Endometrium (tissue), 2 donors: ENCODE measurements around the gene NR2F1.

ENCODE experiments used
- FAIRE-seq: peaks from 2 replicates; lab custom pipeline; 2012; peaks lifted over from hg19 to GRCh38; lab: Jason Lieb, UNC
- donor health status: control.
- donor health status: control.

The NR2F1 gene

GRCh38 chr5:93577854-93578812, 4.9 kb upstream of the NR2F1 start:
- no peak for FAIRE-seq

- FAIRE-seq, result no peak
Observed at GRCh38 chr5:93578813-93579691, 4.0 kb upstream of the NR2F1 start.

DNA sequence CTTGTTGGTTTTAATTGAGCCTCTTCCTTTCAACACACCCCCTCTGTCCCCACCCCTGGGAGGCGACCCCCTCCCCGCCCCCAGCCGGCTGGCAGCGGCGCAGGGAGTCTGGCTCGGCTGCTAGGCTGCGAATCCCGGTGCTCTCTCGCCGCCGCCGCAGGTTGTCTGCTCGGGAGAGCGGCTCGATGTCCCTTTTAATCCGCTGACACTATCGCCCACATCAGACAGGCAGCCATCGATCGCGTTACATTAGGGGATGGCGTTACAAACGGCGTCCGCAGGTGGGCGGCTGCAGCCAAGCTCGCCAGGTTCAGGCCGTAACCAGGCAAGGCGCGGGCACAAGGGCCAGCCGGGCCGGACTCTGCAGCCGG, 3.3 kb upstream of the NR2F1 start:
- FAIRE-seq, result no peak

DNA sequence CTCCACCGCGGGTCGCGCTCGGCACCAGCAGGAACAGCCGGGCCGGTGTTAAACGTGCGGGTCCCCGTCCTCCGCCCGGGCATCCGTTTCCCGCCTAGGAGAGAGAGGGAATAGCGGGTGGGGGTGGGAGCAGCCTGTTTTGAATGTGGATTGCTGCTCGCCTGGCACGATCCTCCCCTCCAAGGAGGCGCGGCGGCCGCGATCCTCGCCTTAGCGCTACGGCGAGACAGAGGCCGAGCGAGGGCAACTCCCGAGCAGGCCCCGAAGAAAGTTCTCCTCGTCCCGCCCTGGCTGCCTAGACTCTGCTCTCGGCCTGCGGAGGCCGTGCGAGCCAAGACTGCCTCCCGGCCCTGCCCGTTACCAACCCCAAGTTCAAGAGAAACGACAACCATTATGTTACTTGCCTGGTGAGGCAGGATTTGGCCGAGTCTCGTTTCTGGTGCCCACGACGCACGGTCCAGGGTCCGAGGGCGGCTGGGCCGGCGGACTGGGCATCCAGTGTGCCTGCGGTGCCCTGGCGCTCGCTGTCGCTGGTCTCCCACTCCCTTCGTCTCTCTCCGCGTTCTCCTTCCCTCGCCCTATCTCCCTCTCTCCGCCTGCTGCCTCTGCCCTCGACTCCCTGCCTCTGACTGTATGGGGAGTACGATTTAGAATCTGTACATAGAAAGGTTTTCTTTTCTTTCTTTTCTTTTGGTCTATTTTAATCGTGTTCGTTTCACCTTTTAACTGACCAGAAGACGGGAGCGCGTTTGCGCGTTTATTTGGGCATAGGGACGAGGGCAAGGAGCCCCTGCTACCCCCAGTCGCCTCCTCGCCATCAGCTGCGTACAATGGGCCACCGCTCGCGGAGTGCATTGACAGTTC, 2.7 kb upstream of the NR2F1 start:
- FAIRE-seq, result no peak

DNA sequence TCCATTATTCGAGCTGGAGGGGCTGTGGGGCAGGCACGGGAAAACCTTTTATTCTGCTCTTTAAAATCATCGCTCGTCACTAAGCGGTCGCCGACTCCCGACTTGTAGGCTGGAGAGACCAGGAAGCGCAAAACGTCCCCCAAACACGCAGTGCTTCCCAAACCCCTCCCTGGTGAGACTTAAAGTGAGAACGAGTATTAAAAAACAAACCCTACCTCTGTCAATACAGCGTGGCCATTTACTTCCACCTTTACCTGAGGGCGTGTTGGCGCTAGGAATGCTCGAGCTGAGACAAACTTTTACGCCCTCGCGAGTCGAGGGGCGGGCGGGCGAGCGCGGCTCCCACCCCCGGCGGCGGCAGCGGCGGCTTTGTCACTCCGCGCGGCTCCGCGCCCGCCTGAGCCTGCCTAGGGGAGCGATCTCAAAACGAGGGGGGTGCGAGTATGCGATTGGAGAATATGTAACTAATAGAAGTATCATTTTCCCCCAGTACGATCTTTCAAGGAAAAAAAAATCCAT, 2.0 kb upstream of the NR2F1 start, which contains the start of gene NR2F1-AS1:
Gene NR2F1-AS1 (minus strand): TSS at position 293 of the 519 bp plus-strand sequence.
- no peak for FAIRE-seq

DNA sequence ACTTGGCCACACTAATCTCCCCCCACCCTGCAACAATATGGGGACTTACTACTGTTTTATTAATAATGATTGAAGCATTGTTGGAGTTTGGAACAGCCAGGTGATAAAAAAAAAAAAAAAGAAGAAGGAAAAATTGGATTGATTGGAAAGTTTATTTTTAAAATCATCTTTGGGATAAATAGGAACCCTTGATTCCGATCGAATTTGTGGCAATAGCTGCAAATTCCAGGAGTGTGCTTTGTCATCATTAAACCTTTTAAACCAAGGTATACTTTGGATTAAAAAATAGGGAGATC, 907 bp upstream of the NR2F1 start:
- peak; percentile 26 for FAIRE-seq

DNA sequence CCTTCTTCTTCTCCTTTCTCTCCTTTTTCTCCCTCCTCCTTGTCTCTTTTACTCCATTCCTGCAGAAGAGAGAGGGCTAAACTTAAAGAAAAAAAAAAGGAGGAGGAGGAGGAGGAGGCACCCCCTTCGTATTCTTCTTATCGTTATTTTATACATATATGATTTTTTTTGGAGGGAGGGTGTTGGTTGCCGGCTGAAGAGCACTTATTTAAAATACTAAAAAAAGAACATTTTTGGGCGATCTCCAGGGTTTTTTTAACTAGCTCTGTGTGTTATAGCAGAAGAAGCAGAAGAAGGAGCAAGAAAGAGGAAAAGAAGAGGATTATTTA, 381 bp downstream of the NR2F1 start:
- FAIRE-seq, result no peak

DNA sequence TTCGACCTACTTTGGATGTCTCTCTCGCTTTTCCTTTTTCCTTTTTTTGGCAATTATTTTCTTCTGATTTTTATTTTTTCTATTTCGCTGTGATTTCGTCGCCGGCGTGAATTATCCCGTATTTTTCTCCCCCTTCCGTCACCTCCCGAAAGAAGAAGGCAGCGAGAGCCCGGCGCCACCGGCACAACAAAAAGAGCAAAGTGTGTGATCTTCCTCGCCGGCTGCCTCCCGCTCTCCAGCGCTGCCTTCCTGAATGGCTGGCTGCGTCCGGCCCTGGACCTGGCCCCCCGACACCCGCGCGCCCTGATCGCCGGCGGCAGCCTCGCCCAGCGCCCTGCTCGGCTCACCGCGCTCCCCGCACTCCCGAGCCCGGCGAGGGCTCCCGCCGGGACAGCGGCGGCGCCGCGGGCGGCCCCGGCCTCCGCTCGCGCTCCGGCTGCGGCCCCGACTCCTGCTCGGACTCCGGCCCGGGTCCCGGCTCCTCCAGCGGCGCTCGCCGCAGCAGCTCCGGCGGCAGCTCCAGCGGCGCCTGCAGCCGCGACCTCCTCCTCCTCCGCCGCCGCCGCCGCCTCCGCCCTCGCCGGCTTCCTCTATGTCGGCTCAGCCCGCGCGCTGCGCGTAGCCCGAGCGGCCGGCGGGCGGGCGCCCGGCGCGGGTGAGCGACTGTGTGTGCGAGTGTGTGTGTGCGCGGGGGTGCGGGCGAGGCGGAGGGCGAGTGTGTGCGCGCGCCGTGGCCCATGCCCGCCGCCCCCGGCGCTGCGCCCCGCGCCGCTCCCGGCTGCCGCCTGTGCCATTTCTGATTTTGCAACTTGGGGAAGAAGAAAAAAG, 960 bp downstream of the NR2F1 start:
- FAIRE-seq, result no peak

GRCh38 chr5:93584596-93585040, 1.6 kb downstream of the NR2F1 start:
- no peak for FAIRE-seq

- no peak for FAIRE-seq
Observed at GRCh38 chr5:93585041-93585766, 2.2 kb downstream of the NR2F1 start.

DNA sequence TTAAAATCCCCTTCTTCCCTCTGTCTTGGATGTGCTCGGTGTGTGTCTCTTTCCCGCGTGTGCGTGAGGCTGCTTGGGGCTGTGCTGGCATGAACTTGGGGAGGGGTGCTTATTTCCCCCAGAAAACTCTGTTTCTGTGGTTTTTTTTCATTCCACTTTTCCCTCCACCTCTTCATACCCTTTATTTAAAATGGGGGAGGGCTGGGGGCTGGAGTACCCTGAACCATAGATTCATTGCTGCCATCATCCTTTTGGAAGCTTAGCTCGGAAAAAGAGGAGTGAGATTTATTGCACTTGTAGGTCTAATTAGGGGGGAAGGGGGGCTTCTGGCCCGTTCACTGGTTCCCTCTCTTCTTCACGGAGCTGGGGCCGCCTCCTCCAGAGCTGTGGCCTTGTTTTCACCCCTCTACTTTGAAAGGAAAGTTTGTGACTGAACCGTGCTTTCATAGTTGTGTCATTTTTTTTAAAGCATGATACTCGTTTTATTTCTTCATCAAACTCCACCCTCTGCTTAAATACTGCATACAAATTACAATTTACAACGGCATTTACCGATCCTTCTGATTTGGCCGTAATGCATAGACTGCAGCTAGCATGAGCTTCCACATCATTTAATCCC, 2.9 kb downstream of the NR2F1 start:
- FAIRE-seq, result no peak

DNA sequence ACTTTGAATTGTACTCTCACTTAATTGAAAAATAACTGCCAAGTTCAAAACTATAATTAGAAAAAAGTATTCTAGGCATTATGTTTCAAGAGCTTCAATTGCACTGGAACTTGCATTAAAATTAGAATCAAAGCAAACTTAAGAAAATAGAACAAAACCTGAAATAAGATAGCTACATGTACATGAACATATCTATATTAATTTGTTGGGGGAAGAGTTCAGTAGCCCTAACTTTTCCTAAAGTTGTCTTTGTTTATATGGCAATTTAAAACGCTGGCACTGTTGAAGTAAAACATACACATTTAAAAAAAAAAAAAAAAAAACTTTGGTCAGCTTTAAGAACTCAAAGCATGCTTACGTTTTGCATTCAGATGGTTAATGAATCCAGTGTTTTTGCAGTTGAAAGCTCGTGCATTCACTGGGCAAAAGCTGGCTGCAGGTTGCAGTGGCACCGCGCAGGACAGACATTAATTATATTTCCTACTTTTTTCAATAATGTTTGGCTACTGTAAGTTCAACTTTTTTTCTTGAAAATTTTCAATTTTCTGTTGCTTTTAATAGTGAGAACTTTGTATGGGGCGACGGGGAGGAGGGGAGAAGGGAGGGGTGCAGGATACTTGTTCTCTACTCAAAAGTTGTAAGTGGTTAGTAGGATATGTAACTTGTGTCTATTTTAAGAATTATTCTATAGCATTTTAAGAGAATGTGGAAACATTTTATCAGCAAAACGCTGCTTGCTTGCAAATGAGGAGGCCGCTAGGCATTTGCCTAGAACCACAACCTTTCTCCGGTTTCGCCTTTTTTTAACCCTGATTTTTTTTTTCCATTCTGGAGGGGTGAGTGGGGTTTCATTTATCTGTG, 3.9 kb downstream of the NR2F1 start:
- FAIRE-seq, result no peak

DNA sequence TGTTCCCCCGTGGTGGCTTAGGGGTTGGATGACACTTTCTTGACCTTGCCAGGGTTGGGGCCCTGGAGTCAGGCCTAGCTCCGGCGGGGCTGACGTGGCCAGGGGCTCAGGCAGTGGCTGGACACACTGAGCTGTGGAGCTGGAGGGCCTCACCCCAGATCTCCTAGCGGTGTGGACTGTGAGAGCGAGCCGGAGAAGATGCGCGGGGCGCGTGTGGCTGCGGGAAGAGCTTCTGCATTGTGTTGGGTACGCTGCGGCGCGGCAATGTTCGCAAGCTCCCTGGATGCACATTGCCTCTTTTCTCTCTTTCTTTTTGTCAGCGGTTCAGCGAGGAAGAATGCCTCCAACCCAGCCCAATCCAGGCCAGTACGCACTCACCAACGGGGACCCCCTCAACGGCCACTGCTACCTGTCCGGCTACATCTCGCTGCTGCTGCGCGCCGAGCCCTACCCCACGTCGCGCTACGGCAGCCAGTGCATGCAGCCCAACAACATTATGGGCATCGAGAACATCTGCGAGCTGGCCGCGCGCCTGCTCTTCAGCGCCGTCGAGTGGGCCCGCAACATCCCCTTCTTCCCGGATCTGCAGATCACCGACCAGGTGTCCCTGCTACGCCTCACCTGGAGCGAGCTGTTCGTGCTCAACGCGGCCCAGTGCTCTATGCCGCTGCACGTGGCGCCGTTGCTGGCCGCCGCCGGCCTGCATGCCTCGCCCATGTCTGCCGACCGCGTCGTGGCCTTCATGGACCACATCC, 4.8 kb downstream of the NR2F1 start:
- FAIRE-seq, result no peak

DNA sequence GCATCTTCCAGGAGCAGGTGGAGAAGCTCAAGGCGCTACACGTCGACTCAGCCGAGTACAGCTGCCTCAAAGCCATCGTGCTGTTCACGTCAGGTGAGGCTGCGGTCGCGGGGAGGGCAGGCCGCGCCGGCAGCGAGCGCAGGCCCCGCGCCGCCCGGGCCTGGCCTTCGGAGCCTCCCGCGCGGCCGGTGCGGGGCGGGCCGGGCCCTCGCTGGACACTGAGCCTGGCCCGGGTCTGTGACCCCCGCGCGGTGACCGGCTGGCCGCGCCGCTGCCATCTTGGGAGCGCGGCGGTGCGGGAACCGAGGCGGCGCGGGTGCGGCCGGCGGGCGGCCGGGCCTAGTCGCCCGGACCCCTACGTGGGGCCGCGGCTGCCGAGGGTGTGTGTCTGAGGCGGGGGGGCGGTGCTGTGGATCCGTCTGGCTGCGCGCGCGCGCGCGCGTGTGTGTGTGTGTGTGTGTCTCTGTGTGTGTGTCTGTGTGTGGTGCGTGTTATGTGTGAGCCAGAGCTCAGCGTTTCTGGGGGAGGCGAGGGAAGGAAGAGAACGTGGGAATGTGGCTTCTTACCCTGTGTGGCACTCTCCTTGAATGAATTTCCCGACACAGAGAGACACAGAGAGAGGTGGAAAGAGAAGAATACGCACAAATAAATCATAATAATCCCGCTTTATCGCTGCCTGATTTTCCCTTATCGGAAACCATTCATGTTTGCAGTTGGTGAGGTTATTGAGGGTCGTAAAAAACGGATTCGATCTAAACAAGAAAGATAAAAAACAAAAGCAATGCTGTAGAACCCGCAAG, 5.5 kb downstream of the NR2F1 start:
- no peak for FAIRE-seq

GRCh38 chr5:93589152-93589828, 6.3 kb downstream of the NR2F1 start:
- no peak for FAIRE-seq

DNA sequence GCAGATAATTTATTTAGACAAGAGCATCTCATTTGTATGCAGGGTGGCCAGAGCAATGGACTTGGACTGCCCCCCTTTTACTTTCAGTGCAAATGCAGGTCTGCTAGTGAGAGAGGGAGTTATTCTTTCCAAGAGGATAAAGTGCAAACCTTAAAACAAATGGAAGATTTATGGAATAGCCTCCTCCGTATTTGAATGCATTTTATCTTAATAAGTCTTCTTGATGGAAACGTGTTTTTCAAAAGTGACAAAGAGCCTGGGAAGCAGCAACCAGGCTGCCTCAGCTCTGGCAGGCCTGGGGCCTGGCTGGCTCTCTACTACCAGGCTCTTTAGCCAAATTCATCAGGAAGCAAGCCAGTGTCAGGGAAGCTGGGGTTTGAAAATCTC, 6.8 kb downstream of the NR2F1 start:
- no peak for FAIRE-seq

DNA sequence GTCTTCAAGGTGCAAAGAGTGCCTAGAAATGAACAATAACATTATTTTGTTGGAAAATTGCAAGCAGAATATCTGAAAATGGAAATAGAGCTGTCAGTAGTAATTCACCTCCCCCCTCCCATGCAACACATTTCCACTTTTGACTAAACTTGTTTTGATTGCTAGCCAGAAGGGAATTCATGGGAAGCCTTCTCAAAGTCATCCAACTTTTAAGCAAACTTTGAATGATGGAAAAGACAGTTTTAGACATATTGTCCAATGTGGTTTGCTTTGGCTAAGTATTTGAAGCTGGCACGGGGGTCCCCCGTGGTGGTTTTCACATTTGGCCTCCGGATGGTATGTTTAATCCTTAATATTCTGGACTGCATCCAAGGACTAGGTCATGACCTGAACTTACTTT, 7.5 kb downstream of the NR2F1 start:
- no peak for FAIRE-seq
